HG02840 (cell line): ENCODE results near the gene TMEM54.

Experiments used
- ATAC-seq: cut with Tn5 transposase; IDR thresholded peaks from one replicate; pipeline ENCODE4 v1.9.1; 2021; ENCODE audit warnings: mild to moderate bottlenecking, moderate library complexity, moderate number of reproducible peaks; ENCODE audit not compliant: unreplicated experiment, low FRiP score

The TMEM54 gene

GRCh38 chr1:32867151-32867550 lies 34.0 kb downstream of the TMEM54 start:
- ATAC-seq: no peak

- ATAC-seq: no peak
These were observed 35.4 kb downstream of the TMEM54 start for GRCh38 chr1:32865639-32866405.

- ATAC-seq: no peak
These were observed 36.7 kb downstream of the TMEM54 start for GRCh38 chr1:32864375-32865019.

- ATAC-seq: no peak
These were observed 37.3 kb downstream of the TMEM54 start for GRCh38 chr1:32863881-32864245.

- no peak for ATAC-seq
These were observed 37.8 kb downstream of the TMEM54 start for GRCh38 chr1:32863218-32863880.

- no peak for ATAC-seq
These were observed 39.1 kb downstream of the TMEM54 start for GRCh38 chr1:32861904-32862695.

- no peak for ATAC-seq
These were observed 40.6 kb downstream of the TMEM54 start for GRCh38 chr1:32860566-32860965.

GRCh38 chr1:32859915-32860314 lies 41.3 kb downstream of the TMEM54 start:
- ATAC-seq: no peak

GRCh38 chr1:32858791-32859190 lies 42.4 kb downstream of the TMEM54 start:
- no peak for ATAC-seq

GRCh38 chr1:32858136-32858535 lies 43.1 kb downstream of the TMEM54 start:
- no peak for ATAC-seq

GRCh38 chr1:32855861-32856617 lies 45.1 kb downstream of the TMEM54 start:
- ATAC-seq: no peak

- ATAC-seq: no peak
These were observed 52.7 kb downstream of the TMEM54 start for GRCh38 chr1:32848354-32849063.
